Measurements from ENCODE around the gene TMC6.

DNA sequence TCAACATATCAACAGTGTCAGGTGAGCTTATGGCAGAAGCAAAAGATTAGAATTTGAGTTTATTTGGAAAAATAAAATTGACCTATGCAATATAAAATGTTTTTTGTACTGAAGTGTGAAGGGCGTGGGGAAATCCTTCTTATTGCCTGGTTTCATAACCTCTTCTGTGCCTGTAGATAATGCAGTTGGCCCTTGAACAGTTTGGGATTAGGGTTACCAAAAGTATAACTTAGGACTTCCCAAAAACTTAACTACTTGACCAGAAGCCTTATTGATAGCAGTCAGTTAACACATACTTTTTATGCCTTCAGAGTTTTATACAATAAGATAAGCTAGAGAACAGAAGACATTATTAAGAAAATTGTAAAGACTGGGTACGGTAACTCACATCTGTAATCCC, 66.0 kb downstream of the TMC6 start:
- TF ChIP-seq, protein P1, sequence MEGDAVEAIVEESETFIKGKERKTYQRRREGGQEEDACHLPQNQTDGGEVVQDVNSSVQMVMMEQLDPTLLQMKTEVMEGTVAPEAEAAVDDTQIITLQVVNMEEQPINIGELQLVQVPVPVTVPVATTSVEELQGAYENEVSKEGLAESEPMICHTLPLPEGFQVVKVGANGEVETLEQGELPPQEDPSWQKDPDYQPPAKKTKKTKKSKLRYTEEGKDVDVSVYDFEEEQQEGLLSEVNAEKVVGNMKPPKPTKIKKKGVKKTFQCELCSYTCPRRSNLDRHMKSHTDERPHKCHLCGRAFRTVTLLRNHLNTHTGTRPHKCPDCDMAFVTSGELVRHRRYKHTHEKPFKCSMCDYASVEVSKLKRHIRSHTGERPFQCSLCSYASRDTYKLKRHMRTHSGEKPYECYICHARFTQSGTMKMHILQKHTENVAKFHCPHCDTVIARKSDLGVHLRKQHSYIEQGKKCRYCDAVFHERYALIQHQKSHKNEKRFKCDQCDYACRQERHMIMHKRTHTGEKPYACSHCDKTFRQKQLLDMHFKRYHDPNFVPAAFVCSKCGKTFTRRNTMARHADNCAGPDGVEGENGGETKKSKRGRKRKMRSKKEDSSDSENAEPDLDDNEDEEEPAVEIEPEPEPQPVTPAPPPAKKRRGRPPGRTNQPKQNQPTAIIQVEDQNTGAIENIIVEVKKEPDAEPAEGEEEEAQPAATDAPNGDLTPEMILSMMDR (IDR thresholded peaks at IDR 0.05) = no peak
- TF ChIP-seq POLR2A (IDR thresholded peaks at IDR 0.05) (no peak), POLR2AphosphoS5 (IDR thresholded peaks at IDR 0.05) (no peak)
